Measurements from ENCODE around the gene MAGI2.
"Not testable (repeated sequence)": the region's sequence is repeated elsewhere in the genome, so short reads cannot be mapped to it uniquely, and the experiment has no call there.

Gene MAGI2

DNA sequence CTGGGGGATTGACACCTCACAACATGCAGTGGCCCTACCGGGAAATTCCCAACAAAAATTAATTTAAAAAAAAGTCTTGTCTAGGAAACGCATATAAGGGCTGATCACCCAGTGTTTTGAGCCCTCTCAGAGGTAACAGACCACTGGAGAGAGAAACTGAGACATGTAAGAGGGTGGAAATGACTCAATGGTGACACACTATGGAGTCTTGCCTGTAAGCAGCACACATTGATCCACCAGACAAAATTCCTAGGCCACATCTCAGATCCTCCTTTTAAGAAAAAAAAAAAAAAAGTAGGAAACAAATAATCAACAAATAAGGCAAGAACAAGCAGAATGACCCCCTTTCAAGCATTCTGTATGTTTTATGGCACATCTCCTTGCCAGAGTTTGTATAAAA lies 296.2 kb downstream of the MAGI2 start:
- DNase-seq (ENCODE audit: low spot score): no peak

DNA sequence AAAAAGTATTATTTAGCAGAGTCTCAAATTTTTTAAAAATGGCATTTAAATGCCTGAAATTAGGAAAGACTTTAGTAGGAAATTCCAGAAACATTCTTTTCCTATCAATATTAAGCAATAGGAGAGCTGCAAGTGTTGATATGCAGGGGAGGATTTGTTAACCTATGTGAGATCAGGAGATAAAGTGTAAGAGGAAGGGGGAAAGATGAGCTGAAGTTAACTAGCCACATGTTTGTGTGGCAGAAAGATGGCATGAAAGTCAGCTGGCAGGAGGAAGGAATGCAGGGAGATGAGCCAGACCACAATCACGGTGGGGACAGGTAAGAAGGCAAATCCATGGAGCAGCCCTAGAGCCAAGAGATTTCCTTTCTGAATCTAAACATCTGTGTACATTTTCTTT lies 303.6 kb downstream of the MAGI2 start:
- DNase-seq (ENCODE audit: low spot score): no peak

DNA sequence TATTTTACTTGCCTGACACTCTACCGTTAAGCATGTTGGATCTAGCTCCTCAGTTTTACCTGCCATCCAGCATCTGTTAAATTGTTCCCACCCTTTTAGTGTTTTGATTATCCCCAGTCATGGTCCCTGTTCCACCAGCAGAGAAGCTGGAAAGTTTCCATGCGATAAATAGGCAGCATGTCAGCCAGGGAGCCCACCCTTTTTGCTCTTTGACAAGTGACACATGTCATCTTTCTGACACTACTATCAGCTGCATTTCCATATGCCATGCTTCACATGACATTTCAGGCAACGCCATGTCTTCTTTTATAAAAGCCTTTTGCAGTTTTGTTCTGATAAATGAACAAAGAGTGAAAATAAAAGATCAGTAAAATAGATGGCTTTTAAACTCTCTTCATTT lies 310.8 kb downstream of the MAGI2 start:
- no peak for DNase-seq (ENCODE audit: low spot score)

DNA sequence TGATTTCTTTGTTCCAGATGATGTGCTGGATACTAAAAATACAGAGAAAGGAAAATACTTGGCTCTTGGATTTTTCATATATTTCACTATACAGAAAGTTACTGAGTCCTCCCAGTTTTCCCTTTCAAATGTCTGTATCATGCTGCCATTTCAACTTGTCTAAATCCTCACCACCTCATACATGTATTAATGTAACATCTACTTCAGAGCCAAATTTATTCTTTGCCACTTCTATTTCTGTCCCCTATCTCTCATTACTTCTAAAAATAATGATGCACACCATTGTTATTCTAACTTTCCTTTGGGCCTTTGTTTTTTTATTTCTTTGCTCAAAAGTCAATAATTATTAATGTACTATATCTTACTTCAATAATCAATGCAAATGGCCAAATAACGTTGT lies 312.2 kb downstream of the MAGI2 start:
- no peak for DNase-seq (ENCODE audit: low spot score)

DNA sequence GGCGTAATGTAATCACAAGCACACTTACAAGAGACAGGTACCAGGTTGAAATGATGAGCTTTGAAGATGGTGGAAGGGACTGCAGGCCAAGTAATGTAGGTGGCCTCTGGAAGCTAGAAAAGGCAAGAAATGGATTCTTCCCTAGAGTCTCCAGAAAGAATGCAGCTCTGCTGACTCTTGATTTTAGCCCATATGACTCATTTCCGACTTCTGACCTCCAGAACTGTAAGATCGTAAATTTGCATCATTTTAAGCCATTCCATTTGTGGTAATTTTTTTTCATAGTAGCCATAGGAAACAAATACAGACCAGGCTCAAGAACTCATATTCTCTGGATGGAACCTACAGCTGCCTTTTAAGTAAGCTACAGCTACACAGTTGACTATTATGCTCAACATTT lies 315.5 kb downstream of the MAGI2 start:
- DNase-seq (ENCODE audit: low spot score): no peak

DNA sequence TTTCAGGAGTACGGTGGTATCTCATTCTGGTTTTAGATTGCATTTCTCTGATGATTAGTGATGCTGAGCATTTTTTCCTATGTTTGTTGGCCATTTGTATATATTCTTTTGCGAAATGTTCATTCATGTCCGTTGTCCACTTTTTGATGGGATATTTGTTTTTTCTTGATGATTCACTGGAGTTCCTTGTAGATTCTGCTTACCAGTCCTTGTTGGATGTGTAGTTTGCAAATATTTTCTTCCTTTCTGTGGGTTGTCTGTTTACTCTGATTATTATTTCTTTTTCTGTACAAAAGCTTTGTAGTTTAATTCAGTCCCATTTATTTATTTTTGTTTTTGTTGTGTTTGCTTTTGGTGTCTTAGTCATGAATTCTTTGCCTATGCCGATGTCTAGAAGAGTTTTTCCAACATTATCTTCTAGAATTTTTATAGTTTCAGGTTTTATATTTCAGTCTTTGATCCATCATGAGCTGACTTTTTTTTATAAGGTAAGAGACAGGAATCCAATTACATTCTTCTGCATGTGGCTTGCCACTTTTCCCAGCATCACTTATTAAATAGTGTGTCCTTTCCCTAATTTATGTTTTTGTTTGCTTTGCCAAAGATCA lies 320.5 kb downstream of the MAGI2 start:
- DNase-seq (ENCODE audit: low spot score): no peak

DNA sequence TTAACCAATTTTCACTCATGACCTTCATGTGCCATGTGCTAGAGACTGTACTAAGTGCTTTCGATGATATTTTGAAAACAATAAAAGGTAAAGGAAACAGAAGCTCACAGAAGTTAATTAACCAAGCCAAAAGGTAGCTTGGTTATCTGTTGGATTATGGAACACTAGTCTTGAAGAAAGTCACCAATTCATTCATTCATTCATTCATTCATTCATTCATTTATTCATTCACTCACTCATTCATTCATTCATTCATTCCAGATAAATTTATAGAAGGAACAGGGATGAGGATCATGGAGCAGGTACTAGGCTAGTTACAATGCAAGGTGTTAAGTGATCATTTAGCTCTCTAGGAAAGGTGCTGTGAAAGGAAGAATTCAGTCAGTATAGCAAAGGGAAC lies 322.8 kb downstream of the MAGI2 start:
- DNase-seq (ENCODE audit: low spot score): no peak

DNA sequence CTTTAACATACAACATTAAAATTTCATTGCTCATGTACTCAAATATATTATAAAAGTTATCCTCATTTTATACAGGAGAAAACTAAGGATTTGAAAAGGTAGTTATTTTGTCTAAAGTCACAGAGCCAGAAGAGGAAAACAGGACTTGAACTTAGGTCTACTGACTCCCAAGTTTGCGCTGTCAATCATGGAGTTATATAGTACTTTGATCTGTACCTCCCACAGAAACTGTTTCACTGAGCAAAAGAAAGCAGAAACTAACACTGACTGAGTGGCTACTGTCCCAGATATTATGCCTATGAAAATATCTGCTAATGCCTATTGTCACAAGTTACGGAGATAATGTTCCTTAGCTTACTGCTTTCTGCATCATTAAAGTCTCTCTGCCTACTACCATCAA lies 329.1 kb downstream of the MAGI2 start:
- DNase-seq (ENCODE audit: low spot score): no peak

DNA sequence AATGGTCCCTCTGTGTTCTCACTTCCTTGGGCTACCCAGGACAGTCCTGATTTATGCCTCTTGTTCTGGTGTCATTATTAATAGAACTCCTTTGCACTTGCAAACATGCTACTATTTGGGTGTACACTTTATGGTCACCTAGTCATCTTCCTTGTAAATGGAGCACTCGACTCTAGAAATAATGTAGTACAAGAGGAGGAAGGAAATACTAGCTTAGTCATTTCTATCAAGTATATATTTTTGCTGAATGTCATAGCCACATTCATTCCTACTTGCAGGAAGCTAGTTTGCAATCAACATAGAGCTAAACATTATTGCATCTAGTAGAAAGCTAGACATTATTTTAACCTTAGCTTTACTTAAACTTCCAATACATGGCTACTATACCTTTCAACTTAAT lies 335.3 kb downstream of the MAGI2 start:
- no peak for DNase-seq (ENCODE audit: low spot score)

DNA sequence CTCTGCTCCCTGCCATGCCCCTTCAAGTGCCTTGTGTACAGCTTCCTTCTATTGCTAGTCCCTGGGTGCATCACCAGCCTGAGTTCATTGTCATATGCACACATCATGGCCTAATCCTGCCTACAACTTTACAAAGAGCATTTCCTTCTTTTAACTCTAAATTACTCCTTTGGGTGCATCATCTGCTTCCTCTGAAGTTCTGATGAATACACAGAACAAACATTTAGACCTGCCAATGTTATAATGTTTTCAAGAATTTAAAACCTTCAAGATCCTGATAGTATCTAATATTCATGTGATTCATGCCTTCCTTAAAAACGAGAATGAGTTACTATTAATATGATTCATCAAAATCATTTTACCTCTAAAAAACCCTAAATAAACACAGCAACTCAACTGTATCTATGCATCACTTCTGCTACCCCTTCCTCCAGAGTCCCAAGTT lies 357.1 kb downstream of the MAGI2 start:
- DNase-seq (ENCODE audit: low spot score): no peak

DNA sequence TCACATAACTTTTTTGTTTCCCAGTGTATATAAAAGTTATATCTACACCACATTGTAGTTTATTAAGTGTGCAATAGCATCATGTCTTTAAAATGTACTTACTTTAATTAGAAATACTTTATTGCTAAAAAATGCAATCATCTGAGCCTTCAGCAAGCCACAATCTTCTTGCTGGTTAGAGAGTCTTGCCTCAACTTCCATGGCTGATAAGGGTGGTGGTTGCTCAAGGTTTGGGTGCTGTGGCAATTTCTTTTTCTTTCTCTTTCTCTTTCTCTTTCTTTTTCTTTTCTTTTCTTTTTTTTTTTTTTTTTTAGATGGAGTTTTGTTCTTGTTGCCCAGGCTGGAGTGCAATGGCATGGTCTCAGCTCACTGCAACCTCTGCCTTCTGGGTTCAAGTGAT lies 360.0 kb downstream of the MAGI2 start:
- DNase-seq (ENCODE audit: low spot score): no peak

DNA sequence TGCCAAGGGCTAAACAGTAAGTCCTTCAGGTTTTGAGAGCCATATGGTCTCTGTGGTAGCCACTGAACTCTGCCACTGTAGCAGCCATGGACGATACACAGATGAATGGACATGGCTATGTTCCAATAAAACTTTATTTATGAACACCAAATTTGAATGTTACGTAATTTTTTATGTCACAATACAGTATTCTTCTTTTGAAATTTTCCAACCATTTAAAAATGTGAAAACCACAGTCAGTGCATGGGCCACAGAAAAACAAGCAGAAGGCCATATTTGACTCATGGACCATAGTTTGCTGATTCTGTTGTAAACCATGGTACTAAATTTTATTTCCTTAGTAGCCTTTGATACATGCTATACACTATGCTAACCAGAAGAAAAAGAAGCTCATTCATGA lies 361.8 kb downstream of the MAGI2 start:
- no peak for DNase-seq (ENCODE audit: low spot score)

DNA sequence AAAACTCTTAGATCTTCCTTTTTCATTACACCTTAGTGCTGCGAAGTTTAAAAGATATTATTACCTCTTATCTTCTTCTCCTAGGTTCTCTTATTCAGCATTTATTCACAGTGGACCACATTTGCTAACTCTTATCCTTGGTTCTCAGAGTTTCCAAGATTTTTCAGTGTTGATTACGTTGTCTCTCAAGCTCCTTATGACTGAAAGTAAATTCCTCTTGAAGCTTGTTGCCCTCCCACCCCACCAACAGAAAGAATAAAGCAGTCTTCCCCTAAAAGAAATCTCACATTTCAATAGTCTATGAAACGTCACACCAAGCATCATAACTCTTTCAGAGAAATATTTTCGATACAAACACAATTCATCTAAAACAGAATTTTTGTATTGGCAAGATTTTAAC lies 362.5 kb downstream of the MAGI2 start:
- no peak for DNase-seq (ENCODE audit: low spot score)

DNA sequence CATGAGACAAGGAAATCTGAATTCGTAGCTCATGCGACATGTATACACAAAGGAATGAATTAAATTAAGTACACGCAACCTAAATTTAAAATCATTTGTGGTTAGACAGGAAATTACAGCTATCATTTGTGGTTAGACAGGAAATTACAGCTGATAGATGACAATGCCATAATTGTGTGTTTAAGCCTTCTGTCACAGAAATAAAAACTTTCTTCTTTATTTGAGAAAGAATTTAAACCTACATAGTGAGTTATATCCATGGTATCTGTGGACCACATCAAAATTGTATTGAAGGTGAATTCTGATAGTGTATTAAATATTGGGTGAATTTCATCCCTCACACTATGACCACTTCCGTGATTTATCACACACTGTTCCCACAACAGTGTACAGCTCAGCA lies 362.9 kb downstream of the MAGI2 start:
- DNase-seq (ENCODE audit: low spot score): no peak

DNA sequence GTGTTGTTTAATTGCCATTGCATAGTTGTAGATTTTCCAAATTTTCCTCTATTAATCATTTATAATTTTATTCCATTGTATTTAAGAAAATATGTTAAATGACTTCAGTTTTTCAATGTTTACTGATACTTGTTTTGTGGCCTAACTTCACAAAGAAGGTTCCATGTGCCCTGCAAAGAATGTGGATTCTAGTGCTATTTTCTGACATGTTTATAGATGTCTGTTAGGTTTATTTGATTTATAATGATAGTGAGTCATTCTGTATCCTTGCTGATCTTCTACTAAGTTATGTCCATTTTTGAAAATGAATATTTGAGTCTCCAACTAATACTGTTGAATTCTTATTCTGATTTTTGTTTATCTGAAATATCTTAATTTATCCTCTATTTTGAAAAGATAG lies 369.0 kb downstream of the MAGI2 start:
- no peak for DNase-seq (ENCODE audit: low spot score)

DNA sequence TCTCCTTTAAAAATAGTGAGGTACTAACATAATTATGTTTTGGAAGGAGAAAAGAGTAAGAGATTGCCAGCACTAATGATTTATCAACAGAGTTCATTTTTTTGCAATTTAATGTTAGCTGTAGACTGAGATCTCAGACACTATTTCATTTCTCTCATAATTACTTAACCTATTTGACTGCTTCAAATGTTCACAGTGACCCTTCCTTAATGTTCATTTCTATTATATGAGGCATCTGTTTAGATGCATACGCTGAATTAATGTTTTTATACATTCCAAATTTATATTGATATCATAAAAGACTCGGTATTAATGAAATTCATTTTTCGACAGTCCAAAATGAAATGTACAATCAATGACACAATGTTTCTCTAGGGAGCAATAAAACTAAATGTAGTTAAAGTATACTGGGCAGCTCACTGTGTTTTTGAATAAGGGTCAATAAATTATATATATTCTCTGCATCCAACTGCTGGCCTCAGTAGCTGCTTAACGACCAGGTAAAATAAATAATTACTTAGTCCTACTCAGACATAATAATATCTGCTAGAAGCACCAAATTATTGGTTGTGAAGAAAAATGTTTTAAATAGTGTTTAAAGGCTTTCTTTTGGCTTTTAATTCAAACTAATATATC lies 373.4 kb downstream of the MAGI2 start:
- DNase-seq (ENCODE audit: low spot score): no peak

DNA sequence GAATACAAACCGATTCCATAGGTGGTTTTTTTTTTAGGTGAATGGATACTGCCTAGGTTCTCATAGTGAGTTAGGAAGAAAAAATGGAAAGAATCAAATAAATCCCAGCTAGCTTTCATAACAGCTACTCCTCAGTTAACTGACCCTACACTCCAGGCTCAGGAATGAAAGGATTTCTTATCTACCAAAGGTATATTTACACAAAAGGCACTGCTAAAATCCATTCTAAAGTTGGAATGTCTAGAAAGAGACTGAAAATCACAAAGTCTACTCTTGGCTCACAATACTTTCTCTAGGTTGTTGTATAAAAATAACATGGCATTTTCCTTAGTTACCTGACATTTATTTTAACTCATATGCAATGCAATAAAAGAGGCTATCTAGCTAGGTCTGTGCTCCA lies 375.2 kb downstream of the MAGI2 start:
- no peak for DNase-seq (ENCODE audit: low spot score)

DNA sequence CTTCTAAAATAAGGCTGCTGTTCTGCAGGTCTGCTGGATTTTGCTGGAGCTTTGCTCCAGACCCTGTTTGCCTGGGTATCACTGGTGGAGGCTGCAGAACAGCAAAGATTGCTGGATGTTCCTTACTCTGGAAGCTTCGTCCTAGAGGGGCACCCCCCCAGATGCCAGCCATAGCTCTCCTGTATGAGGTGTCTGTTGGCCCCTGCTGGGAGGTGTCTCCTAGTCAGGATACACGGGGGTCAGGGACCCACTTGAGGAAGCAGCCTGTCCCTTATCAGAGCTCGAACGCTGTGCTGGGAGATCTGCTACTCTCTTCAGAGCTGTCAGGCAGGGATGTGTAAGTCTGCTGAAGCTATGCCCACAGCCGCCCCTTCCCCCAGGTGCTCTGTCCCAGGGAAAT lies 382.3 kb downstream of the MAGI2 start:
- not testable (repeated sequence) for DNase-seq (ENCODE audit: low spot score)

DNA sequence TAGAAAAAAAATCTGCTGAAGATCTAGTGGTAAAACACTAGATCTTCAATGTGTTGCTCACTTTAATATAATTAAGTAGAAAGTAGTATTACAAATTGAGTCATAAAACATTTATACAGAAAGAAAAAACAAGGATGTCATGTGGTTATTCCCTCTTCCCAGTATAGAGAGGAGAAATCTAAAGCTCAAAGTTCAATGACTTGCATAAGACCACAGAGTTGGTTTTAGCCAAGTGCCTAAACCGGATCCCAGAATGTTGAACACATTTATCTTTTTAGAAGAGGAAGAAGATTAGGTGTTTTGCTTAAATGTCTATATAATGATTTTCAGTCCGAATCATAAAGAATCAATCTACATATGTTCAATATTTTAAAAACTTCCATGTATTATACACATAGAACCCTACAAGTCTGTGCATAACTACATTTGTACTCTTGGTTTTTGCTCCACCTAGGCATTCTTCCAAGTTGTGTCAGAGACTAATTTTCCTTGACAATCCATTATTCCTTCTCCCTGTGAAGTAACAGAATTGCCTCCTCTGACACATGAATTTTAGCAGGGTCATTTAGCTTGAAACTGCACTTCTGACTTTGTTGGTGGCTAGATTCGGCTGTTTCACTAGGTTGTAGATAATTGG lies 389.2 kb downstream of the MAGI2 start:
- DNase-seq (ENCODE audit: low spot score): no peak

DNA sequence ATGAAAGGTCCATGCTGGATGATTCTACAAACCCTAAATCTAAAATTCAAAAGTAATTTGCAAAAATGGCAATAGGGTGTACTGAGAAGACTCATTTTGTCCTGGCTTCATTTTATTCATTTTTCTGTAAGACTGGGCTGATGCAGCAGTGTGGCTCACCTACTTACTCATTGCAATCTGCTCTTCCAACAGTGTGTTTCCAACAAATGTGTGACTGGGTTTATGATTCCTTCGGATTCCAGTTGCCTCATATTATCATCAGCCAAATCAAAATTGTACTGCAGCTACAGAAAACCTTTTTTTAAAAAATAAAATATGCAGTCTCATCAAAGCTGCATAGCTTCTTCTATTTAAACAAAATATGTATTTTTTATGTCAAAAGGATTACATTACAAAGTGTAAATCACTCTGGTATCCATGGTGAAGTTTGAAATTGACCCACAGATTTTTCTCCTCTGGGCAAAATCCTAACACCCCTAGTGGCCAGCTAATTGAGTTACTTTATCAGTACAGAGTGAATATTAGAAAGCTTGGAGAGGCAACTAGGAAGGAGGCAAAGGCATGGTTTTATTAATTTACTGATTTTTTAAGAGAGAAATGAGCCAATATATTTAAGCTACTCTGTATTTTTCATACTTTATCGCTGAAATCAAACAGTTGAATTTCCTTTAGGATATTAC lies 390.3 kb downstream of the MAGI2 start:
- DNase-seq (ENCODE audit: low spot score): no peak

DNA sequence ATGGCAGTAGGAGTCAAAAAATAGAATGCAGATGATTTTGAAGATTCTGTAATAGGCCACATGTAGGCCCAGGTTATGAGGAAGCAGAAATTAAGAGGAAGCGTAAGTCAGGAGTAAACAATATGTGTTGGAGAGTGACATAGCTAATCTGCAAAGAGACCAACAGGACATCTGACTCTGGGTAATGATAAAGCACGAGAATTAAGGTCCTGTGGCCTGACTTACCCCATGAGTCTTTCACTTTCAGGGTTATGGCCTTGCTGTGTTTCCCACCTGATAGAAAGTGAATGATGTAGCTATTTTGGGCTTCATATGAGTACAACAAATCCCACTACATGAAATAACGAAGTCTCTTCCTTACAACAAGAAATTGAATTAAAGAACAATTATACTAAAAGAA lies 393.0 kb downstream of the MAGI2 start:
- no peak for DNase-seq (ENCODE audit: low spot score)

DNA sequence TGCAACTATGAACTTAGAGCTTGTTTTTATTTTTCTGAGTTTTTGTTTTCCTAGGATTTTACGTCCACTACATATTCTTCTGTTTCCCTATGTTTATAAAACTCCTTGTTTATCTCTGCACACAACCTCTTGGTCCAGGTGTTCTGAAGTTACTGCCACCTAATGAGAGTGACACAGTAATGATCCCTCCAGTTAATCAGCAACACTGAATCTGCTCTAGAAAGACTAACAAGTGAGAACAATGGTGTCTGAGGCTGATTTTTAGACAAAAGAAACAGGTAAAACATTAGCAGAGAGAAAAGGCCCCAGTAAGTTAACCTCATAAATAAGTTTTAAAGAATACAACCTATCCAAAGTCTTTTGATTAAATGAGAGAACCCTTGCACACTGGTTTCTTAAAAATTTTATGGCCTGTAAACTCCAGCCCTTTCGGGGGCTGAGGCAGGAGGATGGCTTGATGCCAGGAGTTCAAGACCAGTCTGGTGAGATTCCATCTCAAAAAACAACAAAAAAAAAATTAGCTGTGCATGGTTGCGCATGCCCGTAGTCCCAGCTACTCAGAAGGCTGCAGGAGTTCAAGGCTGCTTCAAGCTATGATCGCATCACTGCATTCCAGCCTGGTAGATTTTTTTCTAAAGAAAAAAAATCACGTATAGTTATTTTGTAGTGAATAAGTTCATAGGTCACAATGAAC lies 397.6 kb downstream of the MAGI2 start:
- no peak for DNase-seq (ENCODE audit: low spot score)

DNA sequence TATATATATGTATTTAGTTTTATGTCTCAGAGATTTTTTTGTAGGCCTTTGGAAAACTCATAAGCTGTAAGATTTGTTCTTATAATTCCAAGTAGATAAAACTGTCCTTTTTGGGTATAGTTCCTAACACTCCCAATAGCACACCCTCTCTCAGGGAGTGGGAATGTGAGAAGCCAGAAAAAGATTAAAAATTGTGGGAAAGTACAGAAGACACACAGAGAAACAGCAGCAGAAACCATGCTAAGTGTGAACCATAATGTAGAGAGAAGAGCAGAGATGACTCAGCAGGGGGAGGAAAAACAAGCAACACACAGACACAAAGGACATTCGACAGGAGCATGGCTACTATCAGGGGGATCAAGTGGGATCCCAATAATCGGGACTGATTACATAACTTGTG lies 401.6 kb downstream of the MAGI2 start:
- no peak for DNase-seq (ENCODE audit: low spot score)
